ENCODE results near the gene ZMYM4.

ZMYM4 gene

GRCh38 chr1:35285771-35286606 lies 17.5 kb downstream of the ZMYM4 start:
- no peak for TF ChIP-seq CTCF (IDR thresholded peaks at IDR 0.05; ENCODE audit: insufficient read depth, missing control alignments)
- DNase-seq (ENCODE audit: insufficient read length, low spot score) (no peak), FAIRE-seq (no peak)

GRCh38 chr1:35287807-35288640 lies 19.5 kb downstream of the ZMYM4 start:
- no peak for FAIRE-seq

GRCh38 chr1:35288761-35289160 lies 20.3 kb downstream of the ZMYM4 start:
- TF ChIP-seq CTCF (IDR thresholded peaks at IDR 0.05; ENCODE audit: insufficient read depth, missing control alignments) = no peak
- DNase-seq (ENCODE audit: insufficient read length, low spot score) = no peak
- no peak for FAIRE-seq

More at GRCh38 chr1:35287807-35288640, 19.5 kb downstream of the ZMYM4 start:
- no peak for TF ChIP-seq CTCF (IDR thresholded peaks at IDR 0.05; ENCODE audit: insufficient read depth, missing control alignments)
- no peak for DNase-seq (ENCODE audit: insufficient read length, low spot score)

- TF ChIP-seq CTCF (IDR thresholded peaks at IDR 0.05; ENCODE audit: insufficient read depth, missing control alignments) = no peak
- FAIRE-seq = no peak
- no peak for DNase-seq (ENCODE audit: insufficient read length, low spot score)
Measured at GRCh38 chr1:35290452-35290851, 21.9 kb downstream of the ZMYM4 start.

GRCh38 chr1:35294809-35295208 lies 26.3 kb downstream of the ZMYM4 start:
- no peak for DNase-seq (ENCODE audit: insufficient read length, low spot score)
- no peak for FAIRE-seq
- no peak for TF ChIP-seq CTCF (IDR thresholded peaks at IDR 0.05; ENCODE audit: insufficient read depth, missing control alignments)

- no peak for FAIRE-seq
- no peak for DNase-seq (ENCODE audit: insufficient read length, low spot score)
- no peak for TF ChIP-seq CTCF (IDR thresholded peaks at IDR 0.05; ENCODE audit: insufficient read depth, missing control alignments)
Measured at GRCh38 chr1:35297886-35298285, 29.4 kb downstream of the ZMYM4 start.

All from D721Med (cell line).